K562 (cell line): ENCODE data around the gene CYCS. TPM values are rescaled to one million over a fixed set of nuclear protein-coding genes. Genes with fewer than 3 reads are reported as not detected.
A peak's percentile ranks its signal among the peaks of the same experiment; 100 is the strongest.
"Not testable (repeated sequence)": the region's sequence is repeated elsewhere in the genome, so short reads cannot be mapped to it uniquely, and the experiment has no call there.

Experiments
- ATAC-seq: fragments of 200-7000 bp; cut with Tn5 transposase; 3 replicates; pipeline ENCODE4 v1.9.1; 2020; ENCODE audit warnings: moderate library complexity
- BruUV-seq: library from RNA; stranded (reverse); fragments of 400-500 nt; replicated peaks from 2 replicates; lab custom pipeline; 2021; lab: Mats Ljungman, UMichigan
- CTCF ChIA-PET: fragments of 300-600 bp; formaldehyde crosslinking; extraction: SDS; loops from one replicate; lab custom pipeline; 2021; ENCODE audit warnings: low intra/inter-chr PET ratio; lab: Yijun Ruan, JAX
- POLR2A ChIA-PET: fragments of 300-600, 350-650 bp; sonication (Branson Sonifier 250); formaldehyde crosslinking; extraction: SDS; loops from one replicate; lab custom pipeline; 2021; ENCODE audit warnings: antibody characterized with exemption, inconsistent platforms; lab: Yijun Ruan, JAX
- DNase-seq, 4 experiments: peaks; one replicate each; pipeline versions ENCODE4 v3.0.0 to v3.0.0-alpha.2; 2011 to 2018; ENCODE audit warnings: low spot score in 3 of 4, mixed read lengths in 3 of 4; ENCODE audit errors: extremely low read depth in 1 of 4
- FAIRE-seq: peaks from 2 replicates; lab custom pipeline; 2011; peaks lifted over from hg19 to GRCh38; lab: Jason Lieb, UNC
- H2AFZ ChIP-seq: 2 replicates; pipeline ENCODE4 v1.6.0; 2011; ENCODE audit warnings: low read depth, low read length, control low read depth, inconsistent platforms
- H3K27ac ChIP-seq: fragments of 200-600 bp; 3 replicates; pipeline ENCODE4 v1.8.0; 2011; ENCODE audit warnings: low read depth, mild to moderate bottlenecking, control low read depth, inconsistent platforms, low read length, moderate library complexity, mixed read lengths; ENCODE audit errors: extremely low read depth
- H3K27me3 ChIP-seq, 2 experiments: fragments of 300-600 bp in 1 of 2; 2 replicates in 1 of 2; 3 replicates in 1 of 2; pipeline versions ENCODE4 v1.6.0 to v1.8.0; 2011; ENCODE audit warnings: inconsistent platforms in 2 of 2, low read length in 2 of 2, mild to moderate bottlenecking in 1 of 2, mixed read lengths in 1 of 2, moderate library complexity in 1 of 2; ENCODE audit not compliant: control insufficient read depth in 2 of 2, insufficient read depth in 2 of 2
- H3K36me3 ChIP-seq: fragments of 300-600 bp; 3 replicates; pipeline ENCODE4 v1.8.0; 2011; ENCODE audit warnings: mild to moderate bottlenecking, low read length, inconsistent platforms; ENCODE audit not compliant: control insufficient read depth, insufficient read depth
- H3K4me1 ChIP-seq, 2 experiments: fragments of 200-600 bp in 1 of 2; replicated peaks in 1 of 2; 2 replicates in 1 of 2; 3 replicates in 1 of 2; pipeline versions ENCODE4 v1.5.1 to v1.8.0; 2011; ENCODE audit warnings: inconsistent platforms in 2 of 2, low read length in 2 of 2, mild to moderate bottlenecking in 1 of 2, mixed read lengths in 1 of 2, moderate library complexity in 1 of 2; ENCODE audit not compliant: control insufficient read depth in 2 of 2, insufficient read depth in 2 of 2
- H3K4me2 ChIP-seq: 2 replicates; pipeline ENCODE4 v1.6.1; 2011; ENCODE audit warnings: low read length, control low read depth, inconsistent platforms, mixed read lengths; ENCODE audit not compliant: insufficient read depth
- H3K4me3 ChIP-seq: fragments of 200-600 bp; sonication (generic), shearing (Covaris generic); 2 replicates; pipeline ENCODE4 v1.5.1; 2016; ENCODE audit warnings: control low read depth, inconsistent platforms
- H3K79me2 ChIP-seq: fragments of 200-600 bp; 3 replicates; pipeline ENCODE4 v1.8.0; 2011; ENCODE audit warnings: low read length, inconsistent platforms; ENCODE audit not compliant: control insufficient read depth, insufficient read depth
- H3K9ac ChIP-seq, 2 experiments: 2 replicates each; pipeline versions ENCODE4 v1.6.0 to v1.6.1; 2011; ENCODE audit warnings: low read depth in 2 of 2, low read length in 2 of 2, control low read depth in 1 of 2, inconsistent platforms in 1 of 2, mild to moderate bottlenecking in 1 of 2, mixed read lengths in 1 of 2; ENCODE audit not compliant: insufficient read depth in 1 of 2
- H3K9me1 ChIP-seq: one replicate; pipeline ENCODE4 v1.6.0; 2011; ENCODE audit warnings: inconsistent platforms, mild to moderate bottlenecking, low read length, moderate library complexity; ENCODE audit not compliant: control insufficient read depth, insufficient read depth
- H3K9me3 ChIP-seq: replicated peaks from 2 replicates; pipeline ENCODE4 v1.5.1; 2011; ENCODE audit warnings: low read depth, low read length, inconsistent platforms; ENCODE audit not compliant: control insufficient read depth, insufficient read depth
- H4K20me1 ChIP-seq: replicated peaks from 2 replicates; pipeline ENCODE4 v1.6.1; 2011; ENCODE audit warnings: low read length, inconsistent platforms, mixed read lengths; ENCODE audit not compliant: control insufficient read depth, insufficient read depth
- CEBPB ChIP-seq: fragments of 450-650 bp; IDR thresholded peaks from 2 replicates; pipeline ENCODE4 v1.6.1; 2016; ENCODE audit warnings: missing genetic modification characterization, missing compliant biosample characterization
- FOSL1 ChIP-seq: fragments of 200-800 bp; sonication (Bioruptor generic); conservative IDR thresholded peaks from 2 replicates; pipeline ENCODE4 v1.6.1; 2016; ENCODE audit warnings: missing genetic modification characterization, missing compliant biosample characterization
- JUNB ChIP-seq: fragments of 450-650 bp; formaldehyde crosslinking; conservative IDR thresholded peaks from 2 replicates; pipeline ENCODE4 v1.4.0; 2020; ENCODE audit warnings: mild to moderate bottlenecking
- KDM1A ChIP-seq, 2 experiments: fragments of 450-650 bp; IDR thresholded peaks; 2 replicates each; pipeline ENCODE4 v1.6.1; 2016; ENCODE audit warnings: mild to moderate bottlenecking in 2 of 2
- LEF1 ChIP-seq: fragments of 450-650 bp; IDR thresholded peaks from 2 replicates; pipeline ENCODE4 v1.6.1; 2016; ENCODE audit warnings: mild to moderate bottlenecking
- NFYB ChIP-seq: IDR thresholded peaks from 2 replicates; pipeline ENCODE4 v1.6.1; 2011; ENCODE audit warnings: mild to moderate bottlenecking, moderate library complexity; ENCODE audit not compliant: insufficient read length; ENCODE audit errors: extremely low read depth
- ZNF316 ChIP-seq: fragments of 450-650 bp; IDR thresholded peaks from 2 replicates; pipeline ENCODE4 v1.6.1; 2016
- WGBS: fragments of 100-300 bp; shearing (Covaris generic); methylation state at CpG from one replicate; pipeline ENCODE4 v1.1.6; 2016; ENCODE audit warnings: low coverage, mixed read lengths; ENCODE audit not compliant: insufficient coverage; ENCODE audit errors: missing lambda C conversion rate; 5-methylcytosine and 5-hydroxymethylcytosine counted together
- in situ Hi-C: fragments of 300-500 bp; cut with MboI; formaldehyde crosslinking; loops from 4 replicates; pipeline ENCODE4 v1.15.0; 2018; ENCODE audit warnings: inconsistent platforms, mixed read lengths
- intact Hi-C: fragments of 100-400 bp; cut with micrococcal nuclease; formaldehyde crosslinking; loops from 2 replicates; pipeline ENCODE4 v1.14.2; 2022
- polyA plus RNA-seq, 8 experiments: library from polyadenylated mRNA; depleted of rRNA in 4 of 8; stranded (reverse) in 5 of 8; unstranded in 3 of 8; fragments of >200 nt; fragmentation: Nextera tagmentation in 2 of 8; fragmentation: Illumina TruSeq in 1 of 8; extraction: Ambion mirVana in 2 of 8; extraction: Trizol in 1 of 8; gene quantifications; 2 replicates each; pipeline versions ENCODE4 v1.2.1 to v1.2.3, GENCODE V29; 2011 to 2014; ENCODE audit warnings: inconsistent platforms in 1 of 8, missing spikeins in 1 of 8
- total RNA-seq, 7 experiments: library from RNA; depleted of rRNA in 6 of 7; stranded (reverse); fragments of >200 nt in 6 of 7; fragmentation: Illumina TruSeq in 2 of 7; extraction: Trizol in 2 of 7; gene quantifications; 2 replicates each; pipeline versions ENCODE4 v1.2.1 to v1.2.3, GENCODE V29; 2011 to 2021; ENCODE audit warnings: low replicate concordance in 1 of 7

The CYCS gene
- total and polyA plus RNA-seq, 9 of the 15 experiments (the other 6 are each of a cell fraction or from before 2014, with no cell fraction given) = 206 to 1,425 (median 438) TPM

- Histone ChIP-seq H3K4me3 (no peak overlapping the region), H3K36me3 (no peaks in the 10 kb centered on the region)
- TF ChIP-seq JUNB (CRISPR knock-in tag) (no peak), FOSL1 (tag) (no peak), KDM1A (IDR thresholded peaks at IDR 0.05) (0 out of 4 replicates have a peak, but pooled peaks of 1 of the 2 experiments have one; percentile 14)
- TF ChIP-seq, all 486 proteins: peak for 1
- Histone ChIP-seq H3K27me3 (no peaks in the 10 kb centered on the region), H4K20me1 (no peaks in the 10 kb centered on the region), H3K4me2 (no peak overlapping the region), H3K4me1 (no peaks in the 10 kb centered on the region), H3K79me2 (no peaks in the 10 kb centered on the region), H2AFZ (no peak overlapping the region), H3K9me1 (no peaks in the 10 kb centered on the region), H3K27ac (no peak overlapping the region), H3K9ac (no peak overlapping the region), H3K9me3 (no peaks in the 10 kb centered on the region)
- ChIA-PET CTCF (no interaction called here), POLR2A (interaction anchor here (1.7 kb wide), 1 partner anchor 10 kb away, joined by 5 read pairs; no protein-coding TSS in a partner anchor)
- WGBS = 13% methylated on average over 4 of the region's 4 CpGs
- no TSS peak for BruUV-seq
- intact Hi-C loops = no loop called here
- no peak for FAIRE-seq
- DNase-seq = no peak
- no peak for ATAC-seq
- in situ Hi-C loops = loop anchor here (25.0 kb wide), 1 partner anchor 1521 kb away; no protein-coding TSS in a partner anchor
Measured at GRCh38 chr7:25083201-25083600, 41.9 kb downstream of the CYCS start.

GRCh38 chr7:25082041-25082440, 43.0 kb downstream of the CYCS start:
- H3K36me3 ChIP-seq, intact Hi-C loops, H4K20me1 ChIP-seq, H3K4me1 ChIP-seq, H3K4me3 ChIP-seq, H3K79me2 ChIP-seq, H3K9ac ChIP-seq, H3K9me1 ChIP-seq, CTCF ChIA-PET, H3K27me3 ChIP-seq, H3K4me2 ChIP-seq, H3K9me3 ChIP-seq, BruUV-seq, H3K27ac ChIP-seq, POLR2A ChIA-PET: not testable (repeated sequence)
- FAIRE-seq = peak; percentile 29
- DNase-seq = peak in 1 of 4 experiments; percentile 30
- WGBS = 8% methylated on average over 4 of the region's 4 CpGs
- in situ Hi-C loops = loop anchor here (25.0 kb wide), 1 partner anchor 1520 kb away; no protein-coding TSS in a partner anchor
- H2AFZ ChIP-seq = peak overlapping the region; percentile 90
- 0 out of 2 replicates have a peak, but pooled peaks have one; percentile 14 for TF ChIP-seq LEF1
- peak; percentile 51; the same call in 1 of the 2 replicates for TF ChIP-seq CEBPB (tag)
- peak; percentile 69 for TF ChIP-seq NFYB
- TF ChIP-seq ZNF316 = peak; percentile 12; the same call in 1 of the 2 replicates
- ATAC-seq = peak; percentile 95
